ENCODE data around the gene DNAH6. TPM values are rescaled to one million over a fixed set of nuclear protein-coding genes. Genes with fewer than 3 reads are reported as not detected.

DNAH6 gene
- total and polyA plus RNA-seq, 2 of the 13 experiments (the other 11 are each of a cell fraction or from before 2014, with no cell fraction given): 0.01 TPM; not detected in 1

DNA sequence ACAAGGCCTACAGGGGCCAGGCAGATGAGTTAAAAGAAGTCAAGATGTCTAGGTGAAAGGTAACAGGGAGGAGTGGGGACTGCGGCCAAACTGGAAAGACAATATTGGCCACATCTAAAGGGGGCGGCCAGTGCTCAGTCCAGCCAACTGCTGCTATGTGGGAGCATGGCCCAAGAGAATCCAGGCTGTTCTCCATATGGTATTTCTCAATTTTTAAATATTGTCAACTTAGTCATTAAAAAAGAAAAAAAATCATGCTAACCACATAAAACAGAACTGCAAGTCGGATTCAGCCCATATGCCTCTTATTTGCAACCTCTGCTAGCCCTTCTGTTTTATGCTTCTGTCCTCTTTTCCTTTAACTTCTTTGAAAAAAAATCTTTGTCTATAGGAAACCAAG lies 349.8 kb downstream of the DNAH6 start:
- H4K20me1 ChIP-seq (ENCODE audit: insufficient read depth, low read length): no peaks in the 10 kb centered on the region
- H3K4me3 ChIP-seq (replicated peaks in 1 of 3; ENCODE audit: insufficient read depth in 1 of 3, low read depth in 2 of 3, low read length in 3 of 3): no peak overlapping the region
- no peaks in the 10 kb centered on the region for H3K36me3 ChIP-seq (replicated peaks in 1 of 2; ENCODE audit: control insufficient read depth in 1 of 2, insufficient read depth in 2 of 2, low read length in 2 of 2)
- DNase-seq (ENCODE audit: low spot score) (no peak), FAIRE-seq (no peak), ATAC-seq (no peak)
- H3K4me1 ChIP-seq (ENCODE audit: insufficient read depth, low read length): no peaks in the 10 kb centered on the region
- intact Hi-C loops (cut with micrococcal nuclease; ENCODE audit: unreplicated experiment) (loop anchor here (5.0 kb wide), 1 partner anchor 369 kb away; no protein-coding TSS in a partner anchor), in situ Hi-C loops (cut with HindIII; ENCODE audit: extremely low pct_ligation_motif_present, low pct_unique_long_range_greater_than_20kb) (no loop called here)
- ChIA-PET POLR2A (no interaction called here), CTCF (ENCODE audit: low intra/inter-chr PET ratio, low total read pairs) (no interaction called here)
- no peaks in the 10 kb centered on the region for H3K9me3 ChIP-seq (ENCODE audit: low read length)
- BruUV-seq (replicated peaks): no TSS peak
- WGBS (ENCODE audit: low lambda C conversion rate): 33% methylated on average over 3 of the region's 3 CpGs
- H2AFZ ChIP-seq (ENCODE audit: low read length): no peak overlapping the region
- peaks cover 0 to 18% of the 10 kb centered on the region in 2 experiments; a peak in 3 of 5 replicates for H3K27me3 ChIP-seq (ENCODE audit: control insufficient read depth in 1 of 2, insufficient read depth in 2 of 2, low read length in 2 of 2)
- no peak overlapping the region for H3K9ac ChIP-seq (ENCODE audit: insufficient read depth, low read depth, low read length)
- TF ChIP-seq SP2 (CRISPR knock-in tag; IDR thresholded peaks at IDR 0.05) (no peak), ZZZ3 (CRISPR knock-in tag; IDR thresholded peaks at IDR 0.05; ENCODE audit: borderline replicate concordance) (no peak), ZNF598 (CRISPR knock-in tag; IDR thresholded peaks at IDR 0.05; ENCODE audit: borderline replicate concordance) (no peak), SMARCC2 (IDR thresholded peaks at IDR 0.05) (no peak), ZBTB25 (CRISPR knock-in tag; IDR thresholded peaks at IDR 0.05) (no peak), ZNF317 (CRISPR knock-in tag; IDR thresholded peaks at IDR 0.05) (no peak), NFIC (IDR thresholded peaks at IDR 0.05; ENCODE audit: low read length) (no peak)
- TF ChIP-seq, protein P1, sequence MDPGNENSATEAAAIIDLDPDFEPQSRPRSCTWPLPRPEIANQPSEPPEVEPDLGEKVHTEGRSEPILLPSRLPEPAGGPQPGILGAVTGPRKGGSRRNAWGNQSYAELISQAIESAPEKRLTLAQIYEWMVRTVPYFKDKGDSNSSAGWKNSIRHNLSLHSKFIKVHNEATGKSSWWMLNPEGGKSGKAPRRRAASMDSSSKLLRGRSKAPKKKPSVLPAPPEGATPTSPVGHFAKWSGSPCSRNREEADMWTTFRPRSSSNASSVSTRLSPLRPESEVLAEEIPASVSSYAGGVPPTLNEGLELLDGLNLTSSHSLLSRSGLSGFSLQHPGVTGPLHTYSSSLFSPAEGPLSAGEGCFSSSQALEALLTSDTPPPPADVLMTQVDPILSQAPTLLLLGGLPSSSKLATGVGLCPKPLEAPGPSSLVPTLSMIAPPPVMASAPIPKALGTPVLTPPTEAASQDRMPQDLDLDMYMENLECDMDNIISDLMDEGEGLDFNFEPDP (CRISPR knock-in tag; conservative IDR thresholded peaks at IDR 0.05): no peak
- TF ChIP-seq, protein P2, sequence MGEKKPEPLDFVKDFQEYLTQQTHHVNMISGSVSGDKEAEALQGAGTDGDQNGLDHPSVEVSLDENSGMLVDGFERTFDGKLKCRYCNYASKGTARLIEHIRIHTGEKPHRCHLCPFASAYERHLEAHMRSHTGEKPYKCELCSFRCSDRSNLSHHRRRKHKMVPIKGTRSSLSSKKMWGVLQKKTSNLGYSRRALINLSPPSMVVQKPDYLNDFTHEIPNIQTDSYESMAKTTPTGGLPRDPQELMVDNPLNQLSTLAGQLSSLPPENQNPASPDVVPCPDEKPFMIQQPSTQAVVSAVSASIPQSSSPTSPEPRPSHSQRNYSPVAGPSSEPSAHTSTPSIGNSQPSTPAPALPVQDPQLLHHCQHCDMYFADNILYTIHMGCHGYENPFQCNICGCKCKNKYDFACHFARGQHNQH (CRISPR knock-in tag; IDR thresholded peaks at IDR 0.05): no peak
- H3K27ac ChIP-seq (ENCODE audit: extremely low read length, insufficient read depth, low read length): no peak overlapping the region
- H3K79me2 ChIP-seq (ENCODE audit: insufficient read depth, low read length): no peaks in the 10 kb centered on the region
- no peak overlapping the region for H3K4me2 ChIP-seq (ENCODE audit: low read depth, low read length)
